ENCODE data around the gene MN1.

GRCh38 chr22:27745809-27746208, 55.7 kb downstream of the MN1 start:
- TF ChIP-seq CTCF (IDR thresholded peaks at IDR 0.05) (no peak), POLR2AphosphoS5 (IDR thresholded peaks at IDR 0.05) (no peak), POLR2A (IDR thresholded peaks at IDR 0.05) (no peak)

Measured in breast epithelium (tissue), 3 donors.